OCI-LY1 (cell line): Measurements from ENCODE around the gene CCDC85A.

Source experiments
- H2AFZ ChIP-seq: fragments of 200-600 bp; sonication (generic), shearing (Covaris generic); 2 replicates; pipeline ENCODE4 v1.6.0; 2014; ENCODE audit warnings: antibody characterized with exemption, mild to moderate bottlenecking, low read length
- H3F3A ChIP-seq: fragments of 200-600 bp; sonication (generic), shearing (Covaris generic); 2 replicates; pipeline ENCODE4 v1.6.0; 2014; ENCODE audit warnings: mild to moderate bottlenecking, antibody characterized with exemption, low read length, moderate library complexity; ENCODE audit not compliant: insufficient read depth
- H3K27ac ChIP-seq: fragments of 200-600 bp; sonication (generic); 2 replicates; pipeline ENCODE4 v1.5.1; 2014; ENCODE audit warnings: low read length, mixed run types, mild to moderate bottlenecking, low read depth; ENCODE audit not compliant: poor library complexity, severe bottlenecking
- H3K27me3 ChIP-seq: fragments of 200-600 bp; sonication (generic); 2 replicates; pipeline ENCODE4 v1.6.0; 2014; ENCODE audit warnings: antibody characterized with exemption, mild to moderate bottlenecking, low read length, moderate library complexity; ENCODE audit not compliant: insufficient read depth
- H3K36me3 ChIP-seq: fragments of 200-600 bp; sonication (generic); 2 replicates; pipeline ENCODE4 v1.6.1; 2014; ENCODE audit warnings: mild to moderate bottlenecking, antibody characterized with exemption, low read length, moderate library complexity, mixed read lengths; ENCODE audit not compliant: insufficient read depth
- H3K4me1 ChIP-seq: fragments of 200-600 bp; sonication (generic); 2 replicates; pipeline ENCODE4 v1.5.1; 2014; ENCODE audit warnings: mild to moderate bottlenecking, low read length, moderate library complexity; ENCODE audit not compliant: insufficient read depth, severe bottlenecking
- H3K4me2 ChIP-seq: fragments of 200-600 bp; sonication (generic), shearing (Covaris generic); 2 replicates; pipeline ENCODE4 v1.6.1; 2014; ENCODE audit warnings: low read length
- H3K4me3 ChIP-seq: fragments of 200-600 bp; sonication (generic); 2 replicates; pipeline ENCODE4 v1.5.1; 2014; ENCODE audit warnings: low read length, low read depth, mild to moderate bottlenecking, mixed read lengths; ENCODE audit not compliant: poor library complexity, severe bottlenecking
- H3K79me2 ChIP-seq: fragments of 200-600 bp; shearing (Covaris generic); 2 replicates; pipeline ENCODE4 v1.6.1; 2016; ENCODE audit warnings: mixed run types, low read length, mixed read lengths; ENCODE audit not compliant: insufficient read depth
- H3K9ac ChIP-seq: fragments of 200-600 bp; sonication (generic), shearing (Covaris generic); 2 replicates; pipeline ENCODE4 v1.6.1; 2014; ENCODE audit warnings: mild to moderate bottlenecking, low read length, mixed read lengths
- H3K9me2 ChIP-seq: fragments of 200-600 bp; sonication (generic), shearing (Covaris generic); 2 replicates; pipeline ENCODE4 v1.6.1; 2014; ENCODE audit warnings: low read depth, mild to moderate bottlenecking, low read length, mixed read lengths
- H3K9me3 ChIP-seq: fragments of 200-600 bp; shearing (Covaris generic); 2 replicates; pipeline ENCODE4 v1.6.1; 2014; ENCODE audit warnings: low read length, mixed read lengths
- H4K20me1 ChIP-seq: fragments of 200-600 bp; sonication (generic), shearing (Covaris generic); 2 replicates; pipeline ENCODE4 v1.6.0; 2016; ENCODE audit warnings: mild to moderate bottlenecking, low read length; ENCODE audit not compliant: insufficient read depth
- CTCF ChIP-seq: fragments of 200-600 bp; sonication (generic), shearing (Covaris generic); IDR thresholded peaks from 2 replicates; pipeline ENCODE4 v1.5.1; 2017; ENCODE audit warnings: mild to moderate bottlenecking, antibody characterized with exemption, low read length, moderate library complexity, mixed read lengths
- EZH2 ChIP-seq: fragments of 200-600 bp; sonication (generic), shearing (Covaris generic); IDR thresholded peaks from 2 replicates; pipeline ENCODE4 v1.8.0; 2017; ENCODE audit warnings: borderline replicate concordance, mixed run types, mild to moderate bottlenecking, antibody characterized with exemption, low read length, moderate library complexity, mixed read lengths

The CCDC85A gene

DNA sequence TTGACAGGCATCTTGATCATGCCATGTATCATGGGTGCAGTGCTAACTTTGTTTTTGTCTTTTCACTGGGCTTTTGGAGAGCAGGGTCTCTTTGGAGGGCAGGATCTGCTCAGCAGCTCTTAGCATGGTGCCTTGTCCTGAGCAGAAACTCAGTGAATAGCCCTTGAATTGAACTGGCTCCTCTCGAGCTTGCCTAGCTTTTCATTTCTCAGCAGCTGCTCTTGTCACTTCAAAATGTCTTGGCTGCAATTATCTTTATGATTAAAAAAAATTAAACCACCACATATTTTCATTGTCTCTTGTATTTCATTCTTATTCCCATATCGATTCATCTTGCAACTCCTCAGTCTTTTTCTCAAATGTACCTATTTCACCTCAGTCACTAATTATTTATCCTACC is 50.5 kb downstream of the CCDC85A start:
- Histone ChIP-seq H3K4me1 (no peaks in the 10 kb centered on the region), H2AFZ (no peak overlapping the region), H4K20me1 (no peaks in the 10 kb centered on the region), H3K9ac (no peak overlapping the region), H3K9me3 (no peaks in the 10 kb centered on the region), H3K4me3 (no peak overlapping the region), H3K27me3 (no peaks in the 10 kb centered on the region), H3K4me2 (no peak overlapping the region), H3K36me3 (no peaks in the 10 kb centered on the region), H3K9me2 (no peaks in the 10 kb centered on the region), H3F3A (no peaks in the 10 kb centered on the region), H3K27ac (no peak overlapping the region), H3K79me2 (no peaks in the 10 kb centered on the region)
- TF ChIP-seq CTCF (no peak), EZH2 (no peak)

DNA sequence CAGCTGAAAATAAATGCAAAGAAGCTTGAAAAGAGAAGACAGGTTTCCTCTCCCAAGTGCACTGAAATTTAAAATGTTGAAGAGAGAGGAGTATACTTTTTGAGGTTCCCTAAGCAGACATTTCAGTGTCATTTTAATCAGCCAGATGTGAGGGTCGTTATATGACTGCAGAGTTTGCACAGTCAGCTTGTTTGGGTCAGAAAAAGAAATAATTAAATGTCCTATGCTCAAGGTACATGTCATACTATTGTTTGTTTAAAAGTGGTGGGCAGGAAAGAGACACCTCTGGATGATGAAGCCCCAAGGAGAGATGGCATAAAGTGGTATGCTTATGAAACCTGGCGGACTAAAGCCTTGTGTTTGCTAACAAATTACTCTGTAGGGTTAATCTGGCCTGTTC is 55.2 kb downstream of the CCDC85A start:
- Histone ChIP-seq H3F3A (no peaks in the 10 kb centered on the region), H3K9ac (no peak overlapping the region), H3K9me2 (no peaks in the 10 kb centered on the region), H3K4me2 (no peak overlapping the region), H3K9me3 (no peaks in the 10 kb centered on the region), H4K20me1 (no peaks in the 10 kb centered on the region), H3K27ac (no peak overlapping the region), H3K79me2 (no peaks in the 10 kb centered on the region), H2AFZ (no peak overlapping the region), H3K4me3 (no peak overlapping the region), H3K4me1 (no peaks in the 10 kb centered on the region), H3K27me3 (no peaks in the 10 kb centered on the region), H3K36me3 (no peaks in the 10 kb centered on the region)
- TF ChIP-seq CTCF (no peak), EZH2 (no peak)

DNA sequence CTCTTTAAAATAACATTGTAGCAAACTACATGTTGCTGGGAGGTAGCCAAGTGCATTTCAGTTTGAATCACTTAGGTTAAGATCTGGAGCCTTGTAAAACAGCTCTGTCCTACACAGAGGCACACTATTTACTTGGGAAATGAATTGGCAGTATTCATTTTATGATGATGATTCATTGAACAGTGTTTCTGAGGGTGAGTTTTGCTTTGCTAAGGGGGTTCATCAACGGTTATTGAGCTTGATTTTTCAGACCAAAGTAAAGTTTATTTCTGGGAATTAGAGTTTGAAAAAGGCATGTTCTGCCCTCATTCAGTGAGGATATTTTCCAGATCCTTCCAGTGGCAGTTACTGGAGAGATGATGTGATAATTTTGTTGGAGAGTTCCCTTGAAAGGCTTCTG is 55.6 kb downstream of the CCDC85A start:
- Histone ChIP-seq H2AFZ (no peak overlapping the region), H3K79me2 (no peaks in the 10 kb centered on the region), H3K4me2 (no peak overlapping the region), H3K27ac (no peak overlapping the region), H3K9me2 (no peaks in the 10 kb centered on the region), H3K9ac (no peak overlapping the region), H3K4me1 (no peaks in the 10 kb centered on the region), H3K9me3 (no peaks in the 10 kb centered on the region), H3K4me3 (no peak overlapping the region), H3K36me3 (no peaks in the 10 kb centered on the region), H4K20me1 (no peaks in the 10 kb centered on the region), H3K27me3 (no peaks in the 10 kb centered on the region), H3F3A (no peaks in the 10 kb centered on the region)
- TF ChIP-seq EZH2, result no peak

DNA sequence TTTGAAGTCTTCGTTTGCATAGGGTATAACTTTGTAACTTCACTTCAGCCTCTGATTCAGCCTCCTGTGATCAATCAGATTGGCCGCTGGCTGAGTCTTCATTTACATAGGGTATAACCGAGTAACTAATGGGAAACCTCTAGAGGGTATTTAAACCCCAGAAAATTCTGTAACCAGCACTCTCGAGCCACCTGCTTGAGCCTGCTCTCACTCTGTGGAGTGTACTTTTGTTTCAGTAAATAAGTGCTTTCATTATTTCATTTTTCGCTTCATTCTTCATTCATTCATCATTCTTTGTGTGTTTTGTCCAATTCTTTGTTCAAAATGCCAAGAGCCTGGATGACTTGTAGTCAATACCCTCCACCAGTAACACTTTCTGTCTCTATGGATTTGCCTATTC is 56.4 kb downstream of the CCDC85A start:
- Histone ChIP-seq H2AFZ (no peak overlapping the region), H3K4me2 (no peak overlapping the region), H3K9me3 (no peaks in the 10 kb centered on the region), H3K36me3 (no peaks in the 10 kb centered on the region), H3K9me2 (no peaks in the 10 kb centered on the region), H3K4me3 (no peak overlapping the region), H3K27ac (no peak overlapping the region), H4K20me1 (no peaks in the 10 kb centered on the region), H3K9ac (no peak overlapping the region), H3F3A (no peaks in the 10 kb centered on the region), H3K4me1 (no peaks in the 10 kb centered on the region), H3K27me3 (no peaks in the 10 kb centered on the region), H3K79me2 (no peaks in the 10 kb centered on the region)
- no peak for TF ChIP-seq EZH2
- TF ChIP-seq CTCF, result no peak
